Urothelium cell line (cell line): ENCODE measurements around the gene SBF2.
"Not testable (repeated sequence)": the region's sequence is repeated elsewhere in the genome, so short reads cannot be mapped to it uniquely, and the experiment has no call there.

Experiments used
- DNase-seq: peaks from one replicate; pipeline ENCODE4 v3.0.0; 2011; ENCODE audit warnings: low spot score, mixed read lengths
- FAIRE-seq: peaks from 2 replicates; lab custom pipeline; 2011; peaks lifted over from hg19 to GRCh38; lab: Jason Lieb, UNC

Gene SBF2

DNA sequence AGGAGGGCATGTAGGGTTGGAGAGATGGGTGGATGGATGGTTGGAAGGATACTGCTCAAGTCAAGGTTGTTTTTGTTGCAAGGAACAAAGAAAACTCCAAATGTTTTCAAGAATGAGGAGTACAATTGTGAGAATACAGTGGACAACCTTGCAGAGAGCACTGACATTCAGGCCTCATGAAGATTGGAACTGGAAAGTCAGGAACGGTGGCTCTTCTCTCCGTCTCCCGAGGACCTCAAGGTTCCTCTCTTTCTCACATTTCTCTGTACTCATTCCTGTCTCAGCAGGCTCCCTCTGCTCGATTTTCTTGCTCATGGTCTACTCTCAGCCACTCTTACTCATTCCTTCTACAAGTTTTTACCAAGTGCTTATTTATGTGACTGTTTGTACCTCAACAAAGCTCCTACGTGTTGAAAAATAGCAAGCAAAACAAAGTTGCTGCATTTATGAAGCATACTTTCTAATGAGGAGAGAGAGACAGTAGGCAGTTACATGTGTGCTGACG lies 532.5 kb downstream of the SBF2 start:
- no peak for FAIRE-seq
- no peak for DNase-seq

DNA sequence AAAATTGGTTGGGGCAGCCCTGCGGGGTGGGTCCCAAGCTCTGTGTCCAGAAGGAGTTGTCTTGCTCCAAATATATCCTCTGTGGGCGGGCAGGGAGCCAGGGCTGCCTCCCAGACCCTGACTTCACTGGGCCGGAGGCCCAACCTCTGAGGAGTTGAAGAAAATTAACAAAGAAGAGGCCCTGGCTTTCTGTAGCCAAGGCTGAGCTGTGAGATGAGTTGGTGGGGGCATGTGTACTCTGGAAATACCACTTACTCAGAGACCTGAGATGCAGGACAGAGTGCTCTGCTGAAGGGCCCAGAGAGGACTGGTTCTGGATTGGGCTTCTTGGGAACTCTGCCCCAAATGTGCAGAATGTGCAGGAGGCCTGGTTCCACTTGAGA lies 533.8 kb downstream of the SBF2 start:
- no peak for FAIRE-seq

DNA sequence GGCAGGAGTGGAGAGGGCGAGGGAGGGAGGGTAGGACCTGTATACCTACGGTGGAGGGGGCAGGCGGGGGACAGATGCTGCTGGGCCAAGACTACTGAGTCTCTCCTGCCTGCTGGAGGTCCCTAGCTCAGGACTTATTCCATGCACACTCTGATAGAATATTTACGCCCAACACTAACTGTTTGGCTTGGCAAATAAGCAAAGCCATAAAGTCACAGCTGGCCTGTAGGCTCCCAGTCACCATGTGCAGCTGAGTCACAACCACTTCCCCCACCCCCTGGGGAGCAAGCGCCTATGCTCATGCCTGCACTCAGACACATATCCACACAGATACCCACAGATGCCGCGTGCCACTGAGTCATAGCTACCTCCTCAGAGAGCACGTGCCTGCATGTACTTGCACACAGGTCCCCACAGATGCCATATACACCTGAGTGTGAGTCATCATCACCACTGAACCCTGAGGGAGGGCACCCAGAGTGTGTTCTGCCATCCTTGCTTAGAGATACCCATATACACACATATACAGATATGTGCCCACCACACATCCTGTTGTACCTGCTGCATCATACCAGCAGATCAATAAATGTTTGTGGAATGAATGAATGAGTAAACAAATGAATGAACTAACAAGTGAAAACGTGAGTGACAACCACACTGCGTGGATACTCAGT lies 534.4 kb downstream of the SBF2 start:
- peak; percentile 93 for FAIRE-seq

More for the DNA sequence above, 533.8 kb downstream of the SBF2 start:
- peak; percentile 61 for DNase-seq

DNA sequence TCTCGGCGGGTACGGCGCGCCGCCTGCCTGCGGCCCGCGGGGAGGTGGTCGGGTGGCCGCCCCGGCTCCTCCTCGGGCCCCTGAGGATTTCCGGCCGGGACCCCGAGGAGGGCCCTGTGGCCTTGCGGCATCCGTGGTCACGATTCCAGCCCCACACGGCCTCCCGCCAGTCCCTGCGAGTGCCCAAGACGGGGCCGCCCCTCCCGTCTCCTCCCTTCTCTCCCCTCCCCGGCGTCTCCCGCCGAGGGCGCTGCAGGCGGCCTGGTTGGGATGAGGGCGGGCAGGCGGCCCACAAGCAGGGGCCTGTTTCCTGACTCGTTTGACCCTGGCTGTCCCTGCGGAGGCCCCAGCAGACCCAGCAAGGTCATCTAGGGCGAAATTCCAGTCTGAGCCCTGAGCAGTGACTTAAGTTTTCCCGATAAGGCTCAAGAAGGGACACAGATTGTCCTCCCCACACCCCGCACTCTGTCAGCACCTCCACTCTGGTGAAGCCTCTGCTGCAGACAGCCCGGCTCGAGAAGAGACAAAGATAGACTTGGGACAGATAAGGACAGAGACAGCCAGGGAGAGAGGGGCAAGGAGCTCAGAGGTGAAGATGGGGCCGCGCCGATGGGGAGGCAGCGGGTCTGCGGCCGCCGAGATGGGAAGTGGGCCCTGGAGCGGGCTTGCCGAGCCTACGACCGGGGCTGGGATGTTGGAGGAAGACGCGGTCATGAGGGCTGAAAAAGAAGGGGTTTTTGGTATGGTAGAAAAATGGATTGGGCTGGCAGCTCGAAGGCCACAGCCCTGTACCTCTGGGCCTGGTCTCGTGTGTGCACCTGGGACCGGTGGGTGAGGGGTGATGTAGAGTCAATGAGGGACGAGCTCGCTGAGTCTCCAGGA lies 535.1 kb downstream of the SBF2 start:
- FAIRE-seq (no peak), DNase-seq (peak; percentile 40)

More for the DNA sequence above, 534.4 kb downstream of the SBF2 start:
- peak; percentile 98 for DNase-seq

DNA sequence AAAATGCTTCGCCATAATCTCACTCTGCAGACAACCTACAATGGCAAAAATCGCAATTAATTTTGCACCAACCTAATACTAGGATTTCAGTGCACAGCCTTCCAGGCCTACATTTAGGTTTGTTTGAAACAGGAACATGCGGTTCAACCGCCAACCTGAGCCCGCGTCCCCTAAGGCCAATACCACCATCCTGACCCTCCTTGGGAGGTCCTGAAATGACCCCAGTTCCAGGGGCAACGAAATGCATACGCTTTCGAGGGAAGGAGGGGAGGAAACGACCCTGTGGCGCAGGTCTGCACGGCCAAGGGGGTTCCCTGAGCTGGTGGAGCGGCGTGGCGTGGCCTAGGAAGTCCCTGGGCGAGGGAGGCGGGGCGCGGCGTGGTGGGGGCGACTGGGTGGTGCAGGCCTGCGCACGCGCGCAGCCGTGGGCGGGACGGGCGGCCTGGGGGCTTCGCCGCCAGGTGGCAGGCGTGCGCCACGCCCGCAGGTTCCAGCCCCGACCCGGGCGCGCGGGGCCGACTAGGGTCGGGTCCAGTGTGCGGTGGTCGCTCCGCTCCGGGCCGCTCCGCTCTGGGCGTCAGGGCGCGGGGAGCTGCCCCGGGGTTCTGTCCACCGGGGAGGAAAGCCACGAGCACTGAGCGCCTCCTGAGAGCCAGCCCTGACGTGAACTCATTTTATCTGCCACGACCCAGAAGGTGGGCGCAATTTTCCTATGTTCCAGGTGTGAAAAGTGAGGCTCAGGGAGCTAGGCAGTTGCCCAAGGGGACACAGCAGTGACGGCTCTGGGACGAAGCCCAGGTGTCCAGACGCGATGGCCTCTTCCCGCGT lies 536.0 kb downstream of the SBF2 start:
- peak; percentile 80 for DNase-seq
- no peak for FAIRE-seq

DNA sequence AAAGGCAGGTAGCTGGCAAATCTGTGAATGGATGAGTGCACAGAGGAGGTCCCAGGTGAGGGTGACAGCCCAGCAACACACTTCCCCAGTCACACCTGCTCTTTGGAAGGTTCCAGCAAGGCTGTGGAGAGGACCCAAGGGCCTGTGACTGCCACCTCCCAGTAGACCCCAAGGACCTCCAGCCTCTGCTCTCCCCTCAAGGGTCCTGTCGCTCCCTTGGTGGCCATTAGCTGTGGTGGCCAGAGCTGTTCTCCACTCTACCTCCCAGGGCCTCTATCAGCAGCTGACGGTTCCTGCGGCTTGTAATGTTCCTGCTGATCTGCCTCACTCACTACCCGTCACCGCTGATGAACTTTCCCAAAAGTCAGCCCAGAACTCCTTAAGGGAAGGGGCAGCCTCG lies 537.1 kb downstream of the SBF2 start:
- FAIRE-seq (no peak), DNase-seq (no peak)

DNA sequence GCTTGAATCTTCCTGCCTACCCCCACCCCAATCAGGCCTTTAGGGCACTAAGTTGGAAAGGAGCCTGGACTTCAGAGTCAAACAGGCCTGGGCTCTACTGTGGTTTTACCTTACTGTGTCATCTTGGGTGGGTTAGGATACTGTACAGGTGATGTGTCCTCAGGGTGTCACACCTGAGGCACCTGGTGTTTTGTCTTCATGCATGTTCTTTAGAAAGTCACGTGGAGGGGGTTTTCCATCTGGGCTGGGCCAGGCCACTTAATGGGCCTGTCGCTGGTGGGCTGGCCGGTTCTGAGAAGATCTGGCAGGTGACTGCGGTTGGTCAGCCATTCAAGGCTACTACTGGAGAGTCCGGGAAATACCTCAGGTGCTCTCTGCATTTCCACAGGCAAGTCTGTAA lies 537.6 kb downstream of the SBF2 start:
- no peak for FAIRE-seq
- DNase-seq: no peak

DNA sequence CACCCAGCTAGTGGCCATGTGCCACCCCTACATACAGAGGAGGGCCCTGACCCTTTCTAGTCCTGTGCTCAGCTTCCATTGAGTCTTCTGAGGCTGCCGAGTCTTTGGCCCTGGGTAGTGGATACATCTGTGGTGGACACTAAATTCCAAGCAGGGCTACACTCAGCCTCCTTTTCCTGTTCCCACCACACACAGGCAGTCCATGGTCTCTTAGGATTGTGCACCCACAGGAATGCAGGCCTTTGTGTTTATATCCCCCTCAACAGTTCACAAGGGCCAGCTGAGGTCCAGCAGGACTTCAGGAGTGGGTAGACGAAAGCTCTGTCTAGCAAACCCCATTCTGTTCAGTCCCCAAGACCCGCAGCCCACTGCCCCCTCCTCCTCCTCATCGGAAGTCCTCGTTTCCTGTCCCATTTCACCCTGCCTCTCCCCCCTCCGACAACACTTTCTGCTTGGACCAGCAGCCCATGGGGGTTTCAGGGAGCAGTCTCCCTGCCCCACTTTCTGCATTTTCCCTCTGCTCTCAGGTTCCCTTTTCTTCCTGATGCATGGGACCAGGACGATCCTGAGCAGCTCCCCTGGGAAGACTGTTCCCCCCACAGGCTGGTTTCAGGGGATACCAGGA lies 538.3 kb downstream of the SBF2 start:
- no peak for FAIRE-seq
- DNase-seq: peak; percentile 20

DNA sequence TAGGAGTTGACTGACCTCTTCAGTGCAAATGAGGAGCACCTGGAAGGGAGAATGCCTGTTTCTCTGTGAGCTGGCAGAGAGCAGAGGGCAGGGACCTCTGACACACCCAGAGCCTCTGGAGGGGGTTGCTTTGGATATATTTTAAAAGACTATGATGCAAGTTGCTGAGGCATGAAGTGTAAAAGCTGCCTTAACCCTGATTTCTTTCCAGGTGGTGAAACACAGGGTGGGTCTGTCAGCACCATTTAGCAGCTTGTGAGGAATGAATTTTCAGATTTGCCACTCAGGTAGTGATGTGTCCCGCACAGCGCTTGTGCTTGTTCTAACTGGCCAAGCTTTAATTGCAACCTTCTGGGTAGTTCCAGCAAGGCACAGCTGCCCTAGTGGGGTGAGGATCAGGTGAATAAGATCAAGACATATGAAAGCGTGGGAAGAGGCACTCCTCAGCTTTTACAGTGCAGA lies 540.0 kb downstream of the SBF2 start:
- DNase-seq (no peak), FAIRE-seq (no peak)

DNA sequence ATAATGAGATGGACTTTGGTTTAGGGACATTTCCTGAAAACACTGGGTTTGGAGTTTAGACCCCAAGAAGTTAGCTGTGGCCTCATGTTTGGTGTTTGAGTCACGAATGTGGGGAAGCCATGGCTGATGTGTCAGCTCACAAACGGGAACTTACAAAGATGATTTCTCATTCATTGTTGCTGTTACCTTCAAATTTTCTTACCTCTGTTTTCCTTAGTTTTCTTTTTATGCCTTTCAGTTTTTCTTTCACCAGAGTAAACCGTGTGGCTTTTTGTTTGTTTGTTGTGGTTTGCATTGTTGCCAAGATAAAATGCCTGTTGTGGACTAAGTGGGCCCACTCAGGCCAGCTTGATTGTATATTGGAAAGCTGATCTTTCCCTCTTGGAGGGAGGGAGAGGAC lies 541.0 kb downstream of the SBF2 start:
- FAIRE-seq (no peak), DNase-seq (peak; percentile 26)

DNA sequence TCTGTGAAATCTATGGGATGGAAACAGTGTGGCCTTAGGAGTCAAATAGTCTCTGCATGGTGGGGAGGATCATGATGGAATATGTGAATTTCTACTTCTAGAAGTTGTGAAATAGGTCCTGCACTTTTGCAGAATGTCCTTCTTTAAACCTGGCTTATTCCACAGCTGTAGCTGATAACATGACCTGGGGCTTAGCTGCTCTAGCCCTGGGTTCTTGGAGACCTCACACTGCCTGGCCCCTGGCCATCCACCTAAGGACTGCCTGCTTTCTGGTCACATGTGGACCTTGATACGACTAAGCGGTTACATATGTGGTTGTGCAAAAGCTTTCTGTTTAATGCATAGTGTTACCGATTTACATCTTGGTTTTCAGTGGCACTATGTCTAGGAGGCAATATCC lies 541.9 kb downstream of the SBF2 start:
- no peak for DNase-seq
- no peak for FAIRE-seq

DNA sequence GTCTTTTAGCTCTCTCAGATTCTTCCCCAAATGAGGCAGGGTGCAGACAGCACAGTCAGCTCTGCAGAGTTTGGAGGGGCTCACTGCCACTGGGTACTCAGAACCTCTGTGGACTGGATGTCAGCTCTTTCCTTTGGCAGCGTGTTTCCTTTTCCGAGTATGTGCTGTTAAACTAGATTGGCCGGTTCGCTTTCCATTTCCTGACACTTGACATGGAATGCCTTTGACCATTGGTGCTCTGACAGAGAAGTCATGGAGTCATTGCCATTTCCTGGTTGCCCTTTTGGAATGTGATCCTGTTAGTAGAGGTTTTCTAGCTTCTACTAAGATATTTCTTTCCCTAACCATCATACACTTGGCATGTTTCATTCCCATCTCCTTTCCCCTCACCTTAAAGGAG lies 543.5 kb downstream of the SBF2 start:
- no peak for DNase-seq
- no peak for FAIRE-seq

DNA sequence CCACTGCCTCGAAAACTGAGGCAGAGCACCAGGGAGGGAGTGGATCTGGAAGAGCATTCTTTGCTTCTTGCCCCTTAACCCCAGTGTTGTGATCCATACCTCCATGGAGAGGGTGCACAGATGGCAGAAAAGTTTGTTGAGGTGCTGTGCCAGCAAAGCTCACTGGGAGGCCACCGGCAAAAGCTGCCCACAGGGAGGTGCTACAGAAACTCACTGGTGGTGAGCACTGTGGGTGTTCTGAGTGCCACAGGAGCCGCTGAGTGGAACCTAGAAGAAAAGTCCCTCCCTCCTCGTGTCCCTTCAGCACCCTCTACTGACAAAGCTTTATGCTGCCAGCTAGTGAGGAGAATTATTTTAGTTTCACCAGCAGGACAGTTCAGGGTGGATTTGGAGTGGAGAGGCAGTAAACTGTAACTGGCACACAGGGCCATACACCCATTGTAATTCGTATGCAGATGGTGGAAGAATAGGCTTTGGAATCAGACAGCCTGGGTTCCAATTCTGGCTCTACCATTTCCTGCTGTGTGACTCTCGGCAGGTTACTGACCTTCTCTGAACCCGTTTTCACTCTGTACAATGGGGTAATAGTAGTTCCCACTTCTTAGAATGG lies 545.6 kb downstream of the SBF2 start:
- no peak for FAIRE-seq

DNA sequence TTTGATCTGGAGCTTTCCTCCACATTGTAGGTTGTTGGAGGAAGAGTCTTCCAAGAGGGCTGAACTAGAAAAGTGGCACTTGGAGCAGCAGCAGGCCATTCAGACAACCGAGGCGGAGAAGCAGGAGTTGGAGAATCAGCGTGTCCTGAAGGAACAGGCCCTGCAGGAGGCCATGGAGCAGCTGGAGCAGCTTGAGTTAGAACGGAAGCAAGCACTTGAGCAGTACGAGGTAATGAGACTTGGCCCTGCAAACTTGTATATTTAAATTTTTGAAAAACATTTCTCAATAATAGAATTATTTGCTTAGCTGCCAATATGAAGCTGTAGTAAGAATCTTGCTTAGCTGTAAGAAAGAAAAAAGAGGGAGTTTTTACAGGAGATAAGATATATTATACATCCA lies 546.2 kb downstream of the SBF2 start:
- DNase-seq: no peak

More for the DNA sequence above, 545.6 kb downstream of the SBF2 start:
- peak; percentile 47 for DNase-seq

DNA sequence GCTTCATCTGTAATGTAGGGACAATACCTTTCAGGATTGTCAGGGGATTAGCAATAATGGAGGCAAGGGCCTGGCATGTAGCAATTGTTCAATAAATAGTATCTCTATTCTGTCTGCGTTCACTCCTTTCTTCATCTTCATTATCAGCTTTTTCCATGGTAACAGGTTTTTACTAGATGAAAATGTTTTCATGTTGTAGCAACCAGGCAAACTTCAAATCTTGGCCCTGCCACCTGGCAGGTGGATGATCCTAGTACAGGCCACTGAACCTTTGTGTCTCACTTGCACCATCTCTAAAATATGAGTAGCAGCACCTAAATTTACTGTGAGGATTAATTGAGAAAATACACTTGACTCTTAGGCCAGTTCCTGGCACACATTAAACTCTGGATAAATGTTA lies 546.8 kb downstream of the SBF2 start:
- no peak for DNase-seq
- no peak for FAIRE-seq

More for the DNA sequence above, 546.2 kb downstream of the SBF2 start:
- FAIRE-seq: no peak

DNA sequence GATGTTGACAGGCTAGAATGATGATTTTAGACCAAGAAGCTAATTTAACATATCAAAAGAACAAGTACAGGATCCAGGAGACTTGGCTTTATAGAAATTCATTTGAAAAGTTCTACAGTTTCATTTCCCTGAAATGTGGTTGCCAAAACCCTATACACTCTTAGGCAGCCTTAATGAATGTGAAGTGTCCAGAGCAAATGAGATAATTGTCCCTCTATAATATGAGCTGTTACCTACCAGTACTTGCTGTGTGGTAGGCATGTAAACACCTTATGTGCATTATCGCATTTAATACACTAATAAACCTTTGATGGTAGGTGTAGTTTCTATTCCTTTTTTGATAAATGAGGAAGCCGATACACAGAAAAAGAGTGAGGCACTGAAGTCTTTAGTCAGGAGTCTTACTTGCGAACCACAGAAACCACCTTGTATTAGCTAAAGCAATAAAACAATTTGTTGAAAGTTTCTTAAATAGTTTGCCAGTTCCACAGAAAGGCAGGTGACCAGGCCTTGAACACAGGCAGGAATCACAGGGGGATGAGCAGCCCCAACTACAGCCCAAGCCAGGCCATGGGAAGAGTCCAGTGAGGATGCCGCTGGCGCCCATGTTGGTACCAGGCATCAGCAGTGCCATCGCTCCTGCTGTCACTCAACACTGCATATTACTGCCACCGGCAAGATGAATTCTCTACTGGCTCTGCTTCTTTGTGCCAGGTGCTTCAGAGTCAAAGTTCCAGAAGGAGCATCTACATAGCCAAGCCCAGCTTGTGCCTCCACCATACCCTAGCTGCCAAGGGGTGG lies 548.4 kb downstream of the SBF2 start:
- FAIRE-seq: no peak

DNA sequence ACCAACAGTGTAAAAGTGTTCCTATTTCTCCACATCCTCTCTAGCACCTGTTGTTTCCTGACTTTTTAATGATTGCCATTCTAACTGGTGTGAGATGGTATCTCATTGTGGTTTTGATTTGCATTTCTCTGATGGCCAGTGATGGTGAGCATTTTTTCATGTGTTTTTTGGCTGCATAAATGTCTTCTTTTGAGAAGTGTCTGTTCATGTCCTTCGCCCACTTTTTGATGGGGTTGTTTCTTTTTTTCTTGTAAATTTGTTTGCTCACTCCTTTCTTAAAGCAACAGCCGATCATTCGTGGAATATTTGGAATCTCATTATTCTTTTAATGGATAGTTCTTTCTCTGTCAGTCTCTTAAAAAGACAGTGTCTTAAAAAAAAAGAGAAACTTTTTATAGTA lies 550.5 kb downstream of the SBF2 start:
- FAIRE-seq: not testable (repeated sequence)

More for the DNA sequence above, 548.4 kb downstream of the SBF2 start:
- no peak for DNase-seq

DNA sequence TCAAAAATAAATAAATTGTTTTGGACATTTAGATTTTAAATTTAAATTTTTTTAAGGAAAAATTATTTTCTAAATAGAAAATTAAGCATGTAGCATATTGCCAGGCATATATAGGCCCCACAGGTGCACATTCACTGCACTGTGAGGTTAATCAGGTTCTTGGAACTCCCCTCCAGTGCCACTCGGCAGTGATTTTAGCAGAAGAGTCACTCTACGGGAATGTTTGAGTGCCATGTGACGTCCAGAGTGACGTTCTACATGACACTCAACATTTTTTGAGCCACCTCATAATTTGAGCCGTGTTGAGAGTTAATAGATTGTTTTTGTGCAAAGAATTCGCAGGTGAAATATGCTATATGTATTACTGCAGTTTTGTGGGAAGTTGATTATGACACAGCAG lies 552.8 kb downstream of the SBF2 start:
- no peak for FAIRE-seq

More for the DNA sequence above, 550.5 kb downstream of the SBF2 start:
- not testable (repeated sequence) for DNase-seq

DNA sequence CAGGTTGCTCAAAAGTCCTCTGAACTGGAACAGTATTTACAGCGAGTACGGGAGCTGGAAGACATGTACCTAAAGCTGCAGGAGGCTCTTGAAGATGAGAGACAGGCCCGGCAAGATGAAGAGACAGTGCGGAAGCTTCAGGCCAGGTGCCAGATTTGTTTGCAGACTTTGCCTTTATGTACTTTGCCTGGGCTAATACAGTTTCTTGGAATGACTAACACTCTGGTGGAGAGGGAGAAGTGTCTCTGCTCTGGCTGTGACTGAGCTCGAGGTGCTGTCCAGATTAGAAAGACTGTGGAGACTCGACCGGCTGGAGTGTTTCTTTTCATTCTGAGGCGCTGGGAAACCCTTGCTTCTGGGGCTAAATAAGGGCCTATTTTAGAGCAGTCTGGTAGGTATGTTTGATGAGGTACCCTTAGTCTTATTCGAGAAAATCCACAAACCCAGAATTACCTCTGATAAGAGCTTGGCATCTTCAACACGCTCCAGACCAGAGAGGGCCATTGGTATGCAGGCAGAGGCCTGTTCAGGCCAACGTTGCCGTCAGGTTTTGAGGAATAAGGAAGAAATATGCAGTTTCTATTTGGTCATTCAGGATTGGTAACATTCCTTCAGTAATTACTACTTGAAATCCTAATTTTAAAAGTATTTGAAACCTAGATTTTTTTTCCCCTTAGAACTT lies 553.7 kb downstream of the SBF2 start:
- DNase-seq (no peak), FAIRE-seq (no peak)

More for the DNA sequence above, 552.8 kb downstream of the SBF2 start:
- no peak for DNase-seq
